Activated CD8-positive, alpha-beta T cell treated with anti-CD3 and anti-CD28 coated beads for 36 hours (primary cell): ENCODE measurements around the gene KRTAP10-8. TPM values are rescaled to one million over a fixed set of nuclear protein-coding genes. Genes with fewer than 3 reads are reported as not detected.
"Not testable (repeated sequence)": the region's sequence is repeated elsewhere in the genome, so short reads cannot be mapped to it uniquely, and the experiment has no call there.

ENCODE experiments used
- ATAC-seq: fragments of 200-7000 bp; cut with Tn5 transposase; one replicate; pipeline ENCODE4 v1.10.0; 2021; ENCODE audit warnings: mild to moderate bottlenecking, moderate library complexity
- CTCF ChIA-PET: fragments of 350-600 bp; sonication (Branson Sonifier 250); formaldehyde crosslinking; loops from one replicate; lab custom pipeline; 2021; ENCODE audit warnings: antibody characterized with exemption; lab: Charles Lee
- POLR2A ChIA-PET: fragments of 350-600 bp; sonication (Branson Sonifier 250); formaldehyde crosslinking; loops from one replicate; lab custom pipeline; 2021; ENCODE audit warnings: antibody characterized with exemption; lab: Charles Lee
- DNase-seq: peaks from one replicate; pipeline ENCODE4 v3.0.0-alpha.2; 2020
- H3K27ac Mint-ChIP-seq: one replicate; pipeline ENCODE4 v1.8.0; 2021; ENCODE audit warnings: mild to moderate bottlenecking, mixed read lengths
- H3K27me3 Mint-ChIP-seq: one replicate; pipeline ENCODE4 v1.8.0; 2021; ENCODE audit warnings: mixed read lengths
- H3K36me3 Mint-ChIP-seq: one replicate; pipeline ENCODE4 v1.8.0; 2021; ENCODE audit warnings: low read depth, mixed read lengths
- H3K4me1 Mint-ChIP-seq: one replicate; pipeline ENCODE4 v1.8.0; 2021; ENCODE audit warnings: low read depth, mixed read lengths
- H3K4me3 Mint-ChIP-seq: one replicate; pipeline ENCODE4 v1.8.0; 2021; ENCODE audit warnings: mild to moderate bottlenecking, moderate library complexity, mixed read lengths
- H3K9me3 Mint-ChIP-seq: one replicate; pipeline ENCODE4 v1.8.0; 2021; ENCODE audit warnings: mixed read lengths
- intact Hi-C: fragments of 100-400 bp; cut with micrococcal nuclease; formaldehyde crosslinking; loops from one replicate; pipeline ENCODE4 v1.10.0; 2022
- total RNA-seq, 2 experiments: library from RNA; stranded (reverse); gene quantifications; one replicate each; pipeline ENCODE4 v1.2.3, GENCODE V29; 2021
- TF ChIP-seq, protein P1 (sequence below): fragments of 200-600 bp; IDR thresholded peaks from one replicate; pipeline ENCODE4 v1.8.0; 2022; ENCODE audit warnings: antibody characterized with exemption, mild to moderate bottlenecking

The KRTAP10-8 gene
- total RNA-seq, 2 experiments from 2014 or later: not detected

GRCh38 chr21:44571844-44572782 lies 39.8 kb upstream of the KRTAP10-8 start:
- no peak for DNase-seq
- no peak overlapping the region for H3K4me3 Mint-ChIP-seq
- CTCF ChIA-PET: no interaction called here
- H3K4me1 Mint-ChIP-seq: no peaks in the 10 kb centered on the region
- H3K36me3 Mint-ChIP-seq: peaks cover 5% of the 10 kb centered on the region
- H3K27ac Mint-ChIP-seq: no peak overlapping the region
- H3K9me3 Mint-ChIP-seq: peaks cover 8% of the 10 kb centered on the region
- TF ChIP-seq, protein P1, sequence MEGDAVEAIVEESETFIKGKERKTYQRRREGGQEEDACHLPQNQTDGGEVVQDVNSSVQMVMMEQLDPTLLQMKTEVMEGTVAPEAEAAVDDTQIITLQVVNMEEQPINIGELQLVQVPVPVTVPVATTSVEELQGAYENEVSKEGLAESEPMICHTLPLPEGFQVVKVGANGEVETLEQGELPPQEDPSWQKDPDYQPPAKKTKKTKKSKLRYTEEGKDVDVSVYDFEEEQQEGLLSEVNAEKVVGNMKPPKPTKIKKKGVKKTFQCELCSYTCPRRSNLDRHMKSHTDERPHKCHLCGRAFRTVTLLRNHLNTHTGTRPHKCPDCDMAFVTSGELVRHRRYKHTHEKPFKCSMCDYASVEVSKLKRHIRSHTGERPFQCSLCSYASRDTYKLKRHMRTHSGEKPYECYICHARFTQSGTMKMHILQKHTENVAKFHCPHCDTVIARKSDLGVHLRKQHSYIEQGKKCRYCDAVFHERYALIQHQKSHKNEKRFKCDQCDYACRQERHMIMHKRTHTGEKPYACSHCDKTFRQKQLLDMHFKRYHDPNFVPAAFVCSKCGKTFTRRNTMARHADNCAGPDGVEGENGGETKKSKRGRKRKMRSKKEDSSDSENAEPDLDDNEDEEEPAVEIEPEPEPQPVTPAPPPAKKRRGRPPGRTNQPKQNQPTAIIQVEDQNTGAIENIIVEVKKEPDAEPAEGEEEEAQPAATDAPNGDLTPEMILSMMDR: no peak
- intact Hi-C loops: no loop called here
- POLR2A ChIA-PET: no interaction called here
- no peak for ATAC-seq
- peaks cover 3% of the 10 kb centered on the region for H3K27me3 Mint-ChIP-seq

DNA sequence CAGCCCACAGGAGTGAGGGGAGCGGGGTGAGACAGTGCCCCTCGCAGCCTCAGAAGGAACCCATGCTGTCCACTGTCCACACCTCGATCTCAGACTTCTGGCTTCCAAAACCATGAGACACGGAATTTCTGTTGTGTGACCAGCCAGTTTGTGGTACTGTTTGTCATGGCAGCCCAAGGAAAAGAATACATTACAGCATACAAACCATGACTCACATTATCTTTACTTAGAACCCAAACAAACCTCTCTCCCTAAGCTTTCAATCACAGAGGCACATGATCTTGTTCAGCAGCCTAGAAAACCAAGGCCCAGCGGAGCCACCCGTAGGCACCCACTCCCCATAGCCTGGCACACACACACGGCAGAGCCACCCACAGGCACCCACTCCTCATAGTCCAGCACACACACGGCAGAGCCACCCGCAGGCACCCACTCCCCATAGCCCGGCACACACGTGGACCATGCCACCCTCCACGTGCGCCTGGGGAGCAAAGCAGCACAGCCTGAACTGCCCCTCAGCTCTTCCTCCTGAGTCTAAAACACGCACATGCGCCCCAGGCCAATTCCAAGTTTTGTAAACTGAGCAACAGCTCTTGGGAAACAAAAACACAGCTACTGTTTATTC lies 38.8 kb upstream of the KRTAP10-8 start:
- no peak for ATAC-seq
- ChIA-PET POLR2A (no interaction called here), CTCF (no interaction called here)
- no peak overlapping the region for H3K4me3 Mint-ChIP-seq
- peaks cover 3% of the 10 kb centered on the region for H3K27me3 Mint-ChIP-seq
- H3K36me3 Mint-ChIP-seq: peaks cover 9% of the 10 kb centered on the region
- H3K27ac Mint-ChIP-seq: no peak overlapping the region
- TF ChIP-seq, protein P1: no peak
- H3K4me1 Mint-ChIP-seq: no peaks in the 10 kb centered on the region
- intact Hi-C loops: no loop called here
- no peak for DNase-seq
- peaks cover 15% of the 10 kb centered on the region for H3K9me3 Mint-ChIP-seq

GRCh38 chr21:44573630-44574456 lies 38.0 kb upstream of the KRTAP10-8 start, which contains the start of gene KRTAP10-4:
Gene KRTAP10-4, plus strand, starts transcription at chr21:44573729. Its CDS starts 30 bp downstream, at chr21:44573759.
- intact Hi-C loops: not testable (repeated sequence)

DNA sequence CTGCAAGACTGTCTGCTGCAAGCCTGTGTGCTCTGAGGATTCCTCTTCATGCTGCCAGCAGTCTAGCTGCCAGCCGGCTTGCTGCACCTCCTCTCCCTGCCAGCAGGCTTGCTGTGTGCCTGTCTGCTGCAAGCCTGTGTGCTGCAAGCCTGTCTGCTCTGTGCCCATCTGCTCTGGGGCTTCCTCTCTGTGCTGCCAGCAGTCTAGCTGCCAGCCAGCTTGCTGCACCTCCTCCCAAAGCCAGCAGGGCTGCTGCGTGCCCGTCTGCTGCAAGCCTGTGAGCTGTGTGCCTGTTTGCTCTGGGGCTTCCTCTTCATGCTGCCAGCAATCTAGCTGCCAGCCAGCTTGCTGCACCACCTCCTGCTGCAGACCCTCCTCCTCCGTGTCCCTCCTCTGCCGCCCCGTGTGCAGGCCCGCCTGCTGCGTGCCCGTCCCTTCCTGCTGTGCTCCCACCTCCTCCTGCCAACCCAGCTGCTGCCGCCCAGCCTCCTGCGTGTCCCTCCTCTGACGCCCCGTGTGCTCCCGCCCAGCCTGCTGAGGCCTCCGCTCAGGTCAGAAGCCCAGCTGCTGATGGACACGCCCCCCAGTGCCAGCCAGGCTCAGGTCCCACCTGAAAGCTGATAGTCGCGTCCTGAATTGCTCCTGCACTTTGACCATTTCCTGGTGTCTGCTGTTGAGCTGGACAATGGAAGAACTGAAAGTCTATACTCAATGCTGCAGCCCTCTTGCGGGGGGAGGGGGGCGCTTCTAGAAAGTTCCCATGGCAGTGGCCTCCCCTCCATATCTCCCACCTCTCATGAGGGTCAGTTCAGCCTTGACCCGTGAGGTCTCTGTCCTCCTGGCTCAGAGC lies 37.2 kb upstream of the KRTAP10-8 start:
- H3K9me3 Mint-ChIP-seq: peaks cover 15% of the 10 kb centered on the region
- ATAC-seq (peak; percentile 17), DNase-seq (no peak)
- POLR2A ChIA-PET: no interaction called here
- no peaks in the 10 kb centered on the region for H3K4me1 Mint-ChIP-seq
- TF ChIP-seq, protein P1: no peak
- H3K27ac Mint-ChIP-seq: no peak overlapping the region
- CTCF ChIA-PET: interaction anchor here (1.1 kb wide), 1 partner anchor 10 kb away, joined by 4 read pairs; no protein-coding TSS in a partner anchor
- no peak overlapping the region for H3K4me3 Mint-ChIP-seq
- H3K27me3 Mint-ChIP-seq: peaks cover 3% of the 10 kb centered on the region
- intact Hi-C loops: no loop called here
- peaks cover 9% of the 10 kb centered on the region for H3K36me3 Mint-ChIP-seq

More at GRCh38 chr21:44573630-44574456, 38.0 kb upstream of the KRTAP10-8 start, which contains the start of gene KRTAP10-4:
- CTCF ChIA-PET, H3K4me1 Mint-ChIP-seq, ATAC-seq, H3K36me3 Mint-ChIP-seq, H3K4me3 Mint-ChIP-seq, H3K27ac Mint-ChIP-seq, DNase-seq, POLR2A ChIA-PET, H3K27me3 Mint-ChIP-seq: not testable (repeated sequence)
- H3K9me3 Mint-ChIP-seq: peaks cover 15% of the 10 kb centered on the region
